Hepatocyte (in vitro differentiated cells): ENCODE data around the gene UBE2Q1. TPM values are rescaled to one million over a fixed set of nuclear protein-coding genes. Genes with fewer than 3 reads are reported as not detected.

Source experiments
- DNase-seq: peaks from one replicate; pipeline ENCODE4 v3.0.0-alpha.2; 2016; ENCODE audit warnings: low spot score
- H2AFZ ChIP-seq: fragments of 200-600 bp; sonication (generic); 2 replicates; pipeline ENCODE4 v1.6.0; 2016; ENCODE audit warnings: antibody characterized with exemption, mild to moderate bottlenecking
- H3K27ac ChIP-seq: fragments of 200-600 bp; sonication (generic); 2 replicates; pipeline ENCODE4 v1.5.1; 2016; ENCODE audit warnings: mild to moderate bottlenecking
- H3K27me3 ChIP-seq: fragments of 200-600 bp; sonication (generic); 2 replicates; pipeline ENCODE4 v1.6.1; 2016
- H3K36me3 ChIP-seq: fragments of 200-600 bp; sonication (generic); replicated peaks from 2 replicates; pipeline ENCODE4 v1.5.1; 2016; ENCODE audit warnings: low read depth; ENCODE audit not compliant: insufficient read depth
- H3K4me1 ChIP-seq: fragments of 200-600 bp; sonication (generic); 2 replicates; pipeline ENCODE4 v1.5.1; 2016; ENCODE audit warnings: mild to moderate bottlenecking, moderate library complexity; ENCODE audit not compliant: insufficient read depth
- H3K4me2 ChIP-seq: fragments of 200-600 bp; sonication (generic); 2 replicates; pipeline ENCODE4 v1.6.0; 2016
- H3K4me3 ChIP-seq: fragments of 200-600 bp; sonication (generic); 2 replicates; pipeline ENCODE4 v1.5.1; 2016; ENCODE audit warnings: mild to moderate bottlenecking
- H3K79me2 ChIP-seq: fragments of 200-600 bp; sonication (generic); 2 replicates; pipeline ENCODE4 v1.6.0; 2017; ENCODE audit warnings: mild to moderate bottlenecking
- H3K9me2 ChIP-seq: fragments of 200-600 bp; sonication (generic); replicated peaks from 2 replicates; pipeline ENCODE4 v1.6.0; 2017; ENCODE audit warnings: mild to moderate bottlenecking; ENCODE audit not compliant: insufficient read depth
- H3K9me3 ChIP-seq: fragments of 200-600 bp; sonication (generic); 2 replicates; pipeline ENCODE4 v1.5.1; 2016; ENCODE audit warnings: low read depth, mild to moderate bottlenecking
- H4K20me1 ChIP-seq: fragments of 200-600 bp; sonication (generic); 2 replicates; pipeline ENCODE4 v1.6.0; 2016; ENCODE audit warnings: mild to moderate bottlenecking; ENCODE audit not compliant: insufficient read depth, poor library complexity, severe bottlenecking
- CTCF ChIP-seq: fragments of 200-600 bp; sonication (generic); IDR thresholded peaks from 2 replicates; pipeline ENCODE4 v1.5.1; 2016; ENCODE audit warnings: antibody characterized with exemption, mild to moderate bottlenecking; ENCODE audit not compliant: poor library complexity
- EZH2 ChIP-seq: fragments of 200-600 bp; sonication (generic); IDR thresholded peaks from 2 replicates; pipeline ENCODE4 v1.6.1; 2016; ENCODE audit warnings: antibody characterized with exemption, mild to moderate bottlenecking, borderline replicate concordance
- EZH2phosphoT487 ChIP-seq: fragments of 200-600 bp; sonication (generic); IDR thresholded peaks from one replicate; pipeline ENCODE4 v1.6.1; 2018; ENCODE audit warnings: antibody characterized with exemption, mild to moderate bottlenecking, low read depth, moderate library complexity; ENCODE audit not compliant: unreplicated experiment, severe bottlenecking
- WGBS: methylation state at CpG from one replicate; pipeline ENCODE4 v1.1.6; 2016; ENCODE audit warnings: low lambda C conversion rate; ENCODE audit errors: missing lambda C conversion rate; 5-methylcytosine and 5-hydroxymethylcytosine counted together
- polyA plus RNA-seq: library from polyadenylated mRNA; unstranded; fragments of >200 nt; fragmentation: Nextera tagmentation; extraction: Ambion mirVana; gene quantifications from 2 replicates; pipeline ENCODE4 v1.2.1, GENCODE V29; 2016
- total RNA-seq: library from RNA; depleted of rRNA; stranded (reverse); fragments of >200 nt; gene quantifications from 2 replicates; pipeline ENCODE4 v1.2.3, GENCODE V29; 2014

The UBE2Q1 gene
- total and polyA plus RNA-seq, 2 experiments from 2014 or later, result 46.9 to 60.3 TPM

GRCh38 chr1:154524881-154525280 is 33.6 kb downstream of the UBE2Q1 start:
- H3K27ac ChIP-seq, result no peak overlapping the region

GRCh38 chr1:154521695-154522094 is 36.8 kb downstream of the UBE2Q1 start:
- Histone ChIP-seq H3K4me3 (no peak overlapping the region), H3K27me3 (no peaks in the 10 kb centered on the region), H3K36me3 (no peaks in the 10 kb centered on the region), H3K27ac (no peak overlapping the region), H3K9me2 (no peaks in the 10 kb centered on the region), H3K4me1 (peaks cover 7% of the 10 kb centered on the region), H3K4me2 (no peak overlapping the region), H3K9me3 (no peaks in the 10 kb centered on the region), H3K79me2 (no peaks in the 10 kb centered on the region), H4K20me1 (no peaks in the 10 kb centered on the region), H2AFZ (no peak overlapping the region)
- DNase-seq, result no peak
- 43% methylated on average over 3 of the region's 3 CpGs for WGBS
- TF ChIP-seq EZH2, result no peak
- TF ChIP-seq CTCF, result no peak
- no peak for TF ChIP-seq EZH2phosphoT487

More at GRCh38 chr1:154524881-154525280, 33.6 kb downstream of the UBE2Q1 start:
- peaks cover 7% of the 10 kb centered on the region for H3K4me1 ChIP-seq
- no peaks in the 10 kb centered on the region for H3K36me3 ChIP-seq
- H2AFZ ChIP-seq, result no peak overlapping the region
- no peak overlapping the region for H3K4me3 ChIP-seq
- H3K79me2 ChIP-seq, result no peaks in the 10 kb centered on the region
- H3K4me2 ChIP-seq, result no peak overlapping the region
- TF ChIP-seq EZH2phosphoT487 (no peak), EZH2 (no peak), CTCF (no peak)
- H3K9me3 ChIP-seq, result no peaks in the 10 kb centered on the region
- no peaks in the 10 kb centered on the region for H3K27me3 ChIP-seq
- DNase-seq, result no peak
- H3K9me2 ChIP-seq, result no peaks in the 10 kb centered on the region
- H4K20me1 ChIP-seq, result no peaks in the 10 kb centered on the region

DNA sequence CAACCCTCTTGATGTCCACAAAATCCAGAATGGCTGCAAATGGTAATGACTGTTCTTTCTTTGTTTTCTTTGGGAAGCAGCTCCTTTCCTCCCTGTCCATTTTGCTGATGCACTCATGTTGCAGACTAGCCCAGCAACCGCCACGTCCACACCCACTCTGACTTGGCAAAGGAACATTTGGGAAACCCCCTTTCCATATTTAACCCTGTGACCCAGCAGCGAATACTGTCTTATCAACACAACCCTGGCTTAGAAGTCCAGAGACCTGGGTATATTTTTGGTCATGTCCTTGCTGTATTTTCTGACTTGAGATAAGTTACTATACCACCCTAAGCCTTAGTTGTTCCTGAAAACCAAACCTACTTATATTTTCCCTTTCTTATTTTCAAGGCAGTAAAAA is 38.1 kb downstream of the UBE2Q1 start:
- TF ChIP-seq CTCF (no peak), EZH2 (no peak), EZH2phosphoT487 (no peak)
- Histone ChIP-seq H3K4me3 (no peak overlapping the region), H2AFZ (no peak overlapping the region), H3K79me2 (no peaks in the 10 kb centered on the region), H3K4me1 (peaks cover 7% of the 10 kb centered on the region), H3K4me2 (no peak overlapping the region), H3K27me3 (no peaks in the 10 kb centered on the region), H3K9me2 (no peaks in the 10 kb centered on the region), H3K27ac (no peak overlapping the region), H4K20me1 (no peaks in the 10 kb centered on the region), H3K36me3 (no peaks in the 10 kb centered on the region), H3K9me3 (no peaks in the 10 kb centered on the region)
- DNase-seq, result no peak
- WGBS, result 85% methylated on average over 3 of the region's 3 CpGs

DNA sequence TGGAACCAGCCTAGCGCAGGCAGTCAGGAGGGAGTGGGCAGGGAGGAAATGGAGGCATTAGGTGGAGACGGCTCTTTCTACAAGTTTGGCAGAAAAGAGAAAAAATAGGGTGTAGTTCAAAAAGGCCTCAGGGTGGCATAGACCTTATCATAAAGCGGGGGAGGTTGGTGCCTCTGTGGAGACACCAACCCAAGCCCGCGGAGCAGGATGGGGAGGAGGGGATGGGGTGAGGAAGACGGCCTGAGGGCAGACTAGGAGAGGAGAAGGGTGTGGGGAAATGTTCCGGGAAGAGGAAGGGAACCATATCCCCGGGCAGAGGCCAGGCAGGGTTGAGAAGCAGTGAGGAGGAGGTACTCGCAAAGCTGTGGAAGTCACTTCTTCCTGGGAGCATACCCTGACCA is 38.9 kb downstream of the UBE2Q1 start:
- H3K79me2 ChIP-seq, result no peaks in the 10 kb centered on the region
- no peaks in the 10 kb centered on the region for H3K36me3 ChIP-seq
- H3K4me2 ChIP-seq, result no peak overlapping the region
- no peak overlapping the region for H3K4me3 ChIP-seq
- DNase-seq, result no peak
- TF ChIP-seq EZH2phosphoT487 (no peak), CTCF (no peak), EZH2 (no peak)
- H3K4me1 ChIP-seq, result peaks cover 7% of the 10 kb centered on the region
- H2AFZ ChIP-seq, result no peak overlapping the region
- no peaks in the 10 kb centered on the region for H3K27me3 ChIP-seq
- no peaks in the 10 kb centered on the region for H4K20me1 ChIP-seq
- H3K27ac ChIP-seq, result no peak overlapping the region
- WGBS, result 60% methylated on average over 8 of the region's 9 CpGs
- no peaks in the 10 kb centered on the region for H3K9me3 ChIP-seq
- H3K9me2 ChIP-seq, result no peaks in the 10 kb centered on the region
